Progenitor cell of endocrine pancreas (in vitro differentiated cells): ENCODE measurements around the gene NRXN3. TPM values are rescaled to one million over a fixed set of nuclear protein-coding genes. Genes with fewer than 3 reads are reported as not detected.
"Not testable (repeated sequence)": the region's sequence is repeated elsewhere in the genome, so short reads cannot be mapped to it uniquely, and the experiment has no call there.

Source experiments
- DNase-seq: peaks from one replicate; pipeline ENCODE4 v3.0.0; 2021; ENCODE audit warnings: low spot score; ENCODE audit not compliant: unreplicated experiment
- H3K27ac Mint-ChIP-seq: 2 replicates; pipeline ENCODE4 v1.8.0; 2021; ENCODE audit warnings: mild to moderate bottlenecking, moderate library complexity, mixed read lengths
- H3K27me3 Mint-ChIP-seq: 2 replicates; pipeline ENCODE4 v1.8.0; 2021; ENCODE audit warnings: mixed read lengths
- H3K36me3 Mint-ChIP-seq: 2 replicates; pipeline ENCODE4 v1.8.0; 2022; ENCODE audit warnings: mixed read lengths; ENCODE audit not compliant: insufficient read depth
- H3K4me1 Mint-ChIP-seq: 2 replicates; pipeline ENCODE4 v1.8.0; 2021; ENCODE audit warnings: low read depth, mixed read lengths
- H3K4me3 Mint-ChIP-seq: 2 replicates; pipeline ENCODE4 v1.8.0; 2021; ENCODE audit warnings: low read depth, mild to moderate bottlenecking, moderate library complexity, mixed read lengths
- H3K9me3 Mint-ChIP-seq: 2 replicates; pipeline ENCODE4 v1.8.0; 2021; ENCODE audit warnings: low read depth, mixed read lengths
- total RNA-seq: library from RNA; stranded (reverse); gene quantifications from 2 replicates; pipeline ENCODE4 v1.2.1, GENCODE V29; 2021
- TF ChIP-seq, protein P1 (sequence below): fragments of 200-600 bp; sonication (generic); IDR thresholded peaks from one replicate; pipeline ENCODE4 v1.5.0; 2021; ENCODE audit warnings: antibody characterized with exemption, mild to moderate bottlenecking; ENCODE audit not compliant: unreplicated experiment

Gene NRXN3
- total RNA-seq, 1 donor from 2014 or later: 22.1 TPM

DNA sequence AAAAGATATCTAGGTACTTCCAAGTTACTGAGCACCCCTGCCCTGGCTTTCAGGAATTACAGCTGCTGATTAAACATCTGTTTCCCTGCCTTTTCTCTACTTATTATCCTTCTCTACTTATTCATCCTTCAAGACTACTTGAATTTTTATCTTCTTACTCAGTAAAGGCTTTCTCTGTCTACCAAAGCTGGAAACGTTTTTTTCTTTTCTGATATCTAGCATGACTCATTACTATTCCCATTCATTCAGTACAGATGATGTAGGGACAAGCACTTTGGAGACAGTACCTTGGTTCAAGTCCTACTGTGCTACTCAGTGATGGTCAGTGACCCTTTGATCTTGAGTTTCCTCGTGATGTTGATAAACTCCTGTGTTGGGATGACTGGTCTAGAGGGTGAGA, 848.7 kb downstream of the NRXN3 start:
- Mint-ChIP-seq H3K4me3 (no peak overlapping the region), H3K4me1 (no peaks in the 10 kb centered on the region), H3K27ac (no peak overlapping the region), H3K9me3 (peaks cover 4% of the 10 kb centered on the region), H3K27me3 (no peaks in the 10 kb centered on the region), H3K36me3 (no peaks in the 10 kb centered on the region)
- TF ChIP-seq, protein P1, sequence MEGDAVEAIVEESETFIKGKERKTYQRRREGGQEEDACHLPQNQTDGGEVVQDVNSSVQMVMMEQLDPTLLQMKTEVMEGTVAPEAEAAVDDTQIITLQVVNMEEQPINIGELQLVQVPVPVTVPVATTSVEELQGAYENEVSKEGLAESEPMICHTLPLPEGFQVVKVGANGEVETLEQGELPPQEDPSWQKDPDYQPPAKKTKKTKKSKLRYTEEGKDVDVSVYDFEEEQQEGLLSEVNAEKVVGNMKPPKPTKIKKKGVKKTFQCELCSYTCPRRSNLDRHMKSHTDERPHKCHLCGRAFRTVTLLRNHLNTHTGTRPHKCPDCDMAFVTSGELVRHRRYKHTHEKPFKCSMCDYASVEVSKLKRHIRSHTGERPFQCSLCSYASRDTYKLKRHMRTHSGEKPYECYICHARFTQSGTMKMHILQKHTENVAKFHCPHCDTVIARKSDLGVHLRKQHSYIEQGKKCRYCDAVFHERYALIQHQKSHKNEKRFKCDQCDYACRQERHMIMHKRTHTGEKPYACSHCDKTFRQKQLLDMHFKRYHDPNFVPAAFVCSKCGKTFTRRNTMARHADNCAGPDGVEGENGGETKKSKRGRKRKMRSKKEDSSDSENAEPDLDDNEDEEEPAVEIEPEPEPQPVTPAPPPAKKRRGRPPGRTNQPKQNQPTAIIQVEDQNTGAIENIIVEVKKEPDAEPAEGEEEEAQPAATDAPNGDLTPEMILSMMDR: no peak
- DNase-seq: no peak

DNA sequence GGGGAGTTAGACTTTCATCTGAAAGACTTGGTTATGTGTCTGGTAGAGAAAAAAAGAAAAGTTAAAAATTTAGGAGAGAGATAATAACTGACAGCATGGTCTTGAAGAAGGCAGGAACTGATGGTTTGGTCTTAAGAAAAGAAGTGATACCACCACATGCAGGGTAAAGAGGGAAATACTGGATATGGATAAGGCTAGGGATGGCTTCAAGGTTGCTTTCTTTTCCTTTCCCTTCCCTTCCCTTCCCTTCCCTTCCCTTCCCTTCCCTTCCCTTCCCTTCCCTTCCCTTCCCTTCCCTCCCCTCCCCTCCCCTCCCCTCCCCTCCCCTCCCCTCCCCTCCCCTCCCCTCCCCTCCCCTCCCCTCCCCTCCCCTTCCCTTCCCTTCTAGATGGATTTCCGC, 849.7 kb downstream of the NRXN3 start:
- not testable (repeated sequence) for H3K27me3 Mint-ChIP-seq, H3K4me1 Mint-ChIP-seq, H3K9me3 Mint-ChIP-seq, H3K4me3 Mint-ChIP-seq, H3K27ac Mint-ChIP-seq, DNase-seq, H3K36me3 Mint-ChIP-seq

DNA sequence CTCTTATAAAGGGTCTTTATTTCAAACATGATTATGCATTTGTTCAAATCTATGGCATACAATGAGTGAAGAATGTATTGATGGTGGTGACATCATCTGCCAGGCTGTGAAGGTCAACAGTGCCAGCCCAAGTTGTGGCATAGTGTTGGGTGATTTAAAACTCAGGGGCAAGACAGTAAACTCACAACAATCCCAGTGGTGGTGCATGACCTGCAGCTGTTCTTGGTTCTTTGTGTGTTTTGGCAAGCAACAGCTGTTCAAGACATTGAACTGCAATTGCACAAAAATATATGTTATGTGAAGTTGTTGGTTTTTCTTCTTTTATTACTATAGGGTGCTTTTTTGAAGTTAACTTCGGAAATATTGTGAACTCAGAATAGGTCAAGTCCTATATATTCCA, 851.6 kb downstream of the NRXN3 start:
- Mint-ChIP-seq H3K4me1 (no peaks in the 10 kb centered on the region), H3K27ac (no peak overlapping the region), H3K4me3 (no peak overlapping the region), H3K36me3 (no peaks in the 10 kb centered on the region), H3K9me3 (peaks cover 11% of the 10 kb centered on the region), H3K27me3 (no peaks in the 10 kb centered on the region)
- no peak for DNase-seq
- TF ChIP-seq, protein P1: no peak

DNA sequence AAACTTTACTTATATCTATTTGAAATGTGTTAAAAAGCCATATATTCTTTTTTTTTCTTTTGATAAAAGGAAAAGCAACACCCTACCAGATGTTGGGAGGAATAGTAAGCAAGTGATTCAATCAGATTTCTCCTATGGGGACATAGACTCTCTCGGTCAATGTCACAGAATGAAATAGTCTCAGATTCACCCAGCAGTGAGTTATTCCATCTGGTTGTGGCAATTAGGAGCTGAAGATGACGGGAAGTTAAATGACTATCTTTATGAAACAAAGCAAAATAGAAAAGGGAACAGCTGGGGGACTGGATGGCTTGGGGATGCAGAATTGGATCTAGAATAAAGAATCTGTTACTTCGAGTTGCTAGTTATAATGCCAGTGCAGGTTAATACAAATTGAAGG, 857.0 kb downstream of the NRXN3 start:
- no peaks in the 10 kb centered on the region for H3K27me3 Mint-ChIP-seq
- H3K36me3 Mint-ChIP-seq: no peaks in the 10 kb centered on the region
- no peak for DNase-seq
- H3K27ac Mint-ChIP-seq: no peak overlapping the region
- no peaks in the 10 kb centered on the region for H3K4me1 Mint-ChIP-seq
- H3K9me3 Mint-ChIP-seq: peaks cover 11% of the 10 kb centered on the region
- H3K4me3 Mint-ChIP-seq: no peak overlapping the region
- TF ChIP-seq, protein P1: no peak

DNA sequence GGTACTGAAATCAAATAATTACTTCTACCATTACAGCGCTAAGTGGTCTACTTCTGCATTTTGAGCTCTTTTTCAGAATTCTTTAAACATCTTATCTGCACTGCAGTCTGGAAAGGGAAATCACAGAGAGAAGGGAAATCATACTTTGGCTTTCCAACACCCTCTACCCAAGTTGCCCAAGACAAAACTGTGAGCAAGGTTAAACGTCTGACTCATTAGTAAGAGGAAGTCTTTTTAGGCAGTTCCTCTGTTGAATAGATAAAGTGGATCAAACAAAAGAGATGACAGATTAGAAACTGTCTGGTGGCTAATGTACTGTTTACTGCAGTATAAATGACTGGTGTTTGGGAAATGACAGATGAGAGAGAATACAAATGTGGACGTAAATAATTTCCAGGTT, 858.1 kb downstream of the NRXN3 start:
- Mint-ChIP-seq H3K4me1 (no peaks in the 10 kb centered on the region), H3K27me3 (peaks cover 3% of the 10 kb centered on the region)

DNA sequence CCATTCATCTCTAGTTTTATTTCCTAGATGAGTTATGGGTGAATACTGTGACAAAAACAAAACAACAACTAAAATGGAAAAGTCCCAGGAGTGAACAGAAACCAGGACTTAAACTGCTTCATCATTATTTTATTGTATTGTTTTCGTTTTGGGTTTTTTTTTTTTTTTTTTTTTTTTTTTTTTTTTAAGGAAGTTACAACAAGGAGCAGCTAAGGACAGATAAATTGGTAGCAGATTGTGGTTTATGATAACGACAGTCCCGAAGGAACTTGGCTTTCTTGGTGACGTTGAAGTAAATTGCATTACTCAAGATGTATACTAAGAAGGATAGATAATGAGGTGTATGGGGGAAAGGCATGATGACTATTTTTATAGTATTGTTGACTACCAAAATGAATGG, 866.3 kb downstream of the NRXN3 start:
- Mint-ChIP-seq H3K36me3 (no peaks in the 10 kb centered on the region), H3K27me3 (peaks cover 3% of the 10 kb centered on the region), H3K4me3 (no peak overlapping the region), H3K9me3 (peaks cover 13% of the 10 kb centered on the region), H3K4me1 (no peaks in the 10 kb centered on the region), H3K27ac (no peak overlapping the region)
- TF ChIP-seq, protein P1: no peak
- no peak for DNase-seq

More for the DNA sequence above, 858.1 kb downstream of the NRXN3 start:
- DNase-seq: no peak
- peaks cover 11% of the 10 kb centered on the region for H3K9me3 Mint-ChIP-seq
- TF ChIP-seq, protein P1: no peak
- H3K36me3 Mint-ChIP-seq: no peaks in the 10 kb centered on the region
- no peak overlapping the region for H3K27ac Mint-ChIP-seq
- H3K4me3 Mint-ChIP-seq: no peak overlapping the region
